Measurements from ENCODE around the gene CCDC92B. TPM values are rescaled to one million over a fixed set of nuclear protein-coding genes. Genes with fewer than 3 reads are reported as not detected.

CCDC92B gene
- total RNA-seq, 1 experiment from 2014 or later: 15.2 TPM

DNA sequence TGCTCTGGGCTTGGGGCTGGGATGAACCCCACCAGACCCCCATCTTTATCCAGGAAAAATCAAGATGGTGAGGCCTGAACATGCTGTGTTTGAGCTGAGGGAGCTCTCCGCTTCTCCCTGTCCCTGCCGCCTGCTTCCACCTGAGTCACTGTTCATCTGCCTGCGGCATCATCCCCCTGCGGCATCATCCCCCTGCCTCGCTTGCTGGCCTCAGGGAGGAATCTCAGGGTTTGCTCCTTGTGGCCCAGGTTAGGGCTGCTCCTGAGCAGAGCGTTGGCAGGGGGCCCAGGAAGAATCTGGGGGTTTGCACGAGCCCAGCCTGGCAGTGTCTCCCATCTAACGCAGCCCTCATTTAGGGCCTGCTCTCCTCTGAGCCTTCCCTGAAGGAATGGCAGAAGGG lies 35.4 kb upstream of the CCDC92B start:
- Mint-ChIP-seq H3K27ac (peak overlapping the region; percentile 36), H3K27me3 (ENCODE audit: low read depth) (no peaks in the 10 kb centered on the region), H3K9me3 (no peaks in the 10 kb centered on the region), H3K4me1 (peaks cover 4% of the 10 kb centered on the region), H3K4me3 (no peak overlapping the region), H3K36me3 (no peaks in the 10 kb centered on the region)
- TF ChIP-seq, protein P1, sequence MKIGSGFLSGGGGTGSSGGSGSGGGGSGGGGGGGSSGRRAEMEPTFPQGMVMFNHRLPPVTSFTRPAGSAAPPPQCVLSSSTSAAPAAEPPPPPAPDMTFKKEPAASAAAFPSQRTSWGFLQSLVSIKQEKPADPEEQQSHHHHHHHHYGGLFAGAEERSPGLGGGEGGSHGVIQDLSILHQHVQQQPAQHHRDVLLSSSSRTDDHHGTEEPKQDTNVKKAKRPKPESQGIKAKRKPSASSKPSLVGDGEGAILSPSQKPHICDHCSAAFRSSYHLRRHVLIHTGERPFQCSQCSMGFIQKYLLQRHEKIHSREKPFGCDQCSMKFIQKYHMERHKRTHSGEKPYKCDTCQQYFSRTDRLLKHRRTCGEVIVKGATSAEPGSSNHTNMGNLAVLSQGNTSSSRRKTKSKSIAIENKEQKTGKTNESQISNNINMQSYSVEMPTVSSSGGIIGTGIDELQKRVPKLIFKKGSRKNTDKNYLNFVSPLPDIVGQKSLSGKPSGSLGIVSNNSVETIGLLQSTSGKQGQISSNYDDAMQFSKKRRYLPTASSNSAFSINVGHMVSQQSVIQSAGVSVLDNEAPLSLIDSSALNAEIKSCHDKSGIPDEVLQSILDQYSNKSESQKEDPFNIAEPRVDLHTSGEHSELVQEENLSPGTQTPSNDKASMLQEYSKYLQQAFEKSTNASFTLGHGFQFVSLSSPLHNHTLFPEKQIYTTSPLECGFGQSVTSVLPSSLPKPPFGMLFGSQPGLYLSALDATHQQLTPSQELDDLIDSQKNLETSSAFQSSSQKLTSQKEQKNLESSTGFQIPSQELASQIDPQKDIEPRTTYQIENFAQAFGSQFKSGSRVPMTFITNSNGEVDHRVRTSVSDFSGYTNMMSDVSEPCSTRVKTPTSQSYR (CRISPR knock-in tag; IDR thresholded peaks at IDR 0.05): no peak
- TF ChIP-seq, protein P2, sequence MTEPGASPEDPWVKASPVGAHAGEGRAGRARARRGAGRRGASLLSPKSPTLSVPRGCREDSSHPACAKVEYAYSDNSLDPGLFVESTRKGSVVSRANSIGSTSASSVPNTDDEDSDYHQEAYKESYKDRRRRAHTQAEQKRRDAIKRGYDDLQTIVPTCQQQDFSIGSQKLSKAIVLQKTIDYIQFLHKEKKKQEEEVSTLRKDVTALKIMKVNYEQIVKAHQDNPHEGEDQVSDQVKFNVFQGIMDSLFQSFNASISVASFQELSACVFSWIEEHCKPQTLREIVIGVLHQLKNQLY (CRISPR knock-in tag; IDR thresholded peaks at IDR 0.05): no peak
- TF ChIP-seq, protein P3, sequence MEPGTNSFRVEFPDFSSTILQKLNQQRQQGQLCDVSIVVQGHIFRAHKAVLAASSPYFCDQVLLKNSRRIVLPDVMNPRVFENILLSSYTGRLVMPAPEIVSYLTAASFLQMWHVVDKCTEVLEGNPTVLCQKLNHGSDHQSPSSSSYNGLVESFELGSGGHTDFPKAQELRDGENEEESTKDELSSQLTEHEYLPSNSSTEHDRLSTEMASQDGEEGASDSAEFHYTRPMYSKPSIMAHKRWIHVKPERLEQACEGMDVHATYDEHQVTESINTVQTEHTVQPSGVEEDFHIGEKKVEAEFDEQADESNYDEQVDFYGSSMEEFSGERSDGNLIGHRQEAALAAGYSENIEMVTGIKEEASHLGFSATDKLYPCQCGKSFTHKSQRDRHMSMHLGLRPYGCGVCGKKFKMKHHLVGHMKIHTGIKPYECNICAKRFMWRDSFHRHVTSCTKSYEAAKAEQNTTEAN (CRISPR knock-in tag; IDR thresholded peaks at IDR 0.05): no peak
- TF ChIP-seq, protein P4, sequence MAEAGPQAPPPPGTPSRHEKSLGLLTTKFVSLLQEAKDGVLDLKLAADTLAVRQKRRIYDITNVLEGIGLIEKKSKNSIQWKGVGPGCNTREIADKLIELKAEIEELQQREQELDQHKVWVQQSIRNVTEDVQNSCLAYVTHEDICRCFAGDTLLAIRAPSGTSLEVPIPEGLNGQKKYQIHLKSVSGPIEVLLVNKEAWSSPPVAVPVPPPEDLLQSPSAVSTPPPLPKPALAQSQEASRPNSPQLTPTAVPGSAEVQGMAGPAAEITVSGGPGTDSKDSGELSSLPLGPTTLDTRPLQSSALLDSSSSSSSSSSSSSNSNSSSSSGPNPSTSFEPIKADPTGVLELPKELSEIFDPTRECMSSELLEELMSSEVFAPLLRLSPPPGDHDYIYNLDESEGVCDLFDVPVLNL (CRISPR knock-in tag; IDR thresholded peaks at IDR 0.05; ENCODE audit: borderline replicate concordance, low read depth): no peak
- TF ChIP-seq, protein P5, sequence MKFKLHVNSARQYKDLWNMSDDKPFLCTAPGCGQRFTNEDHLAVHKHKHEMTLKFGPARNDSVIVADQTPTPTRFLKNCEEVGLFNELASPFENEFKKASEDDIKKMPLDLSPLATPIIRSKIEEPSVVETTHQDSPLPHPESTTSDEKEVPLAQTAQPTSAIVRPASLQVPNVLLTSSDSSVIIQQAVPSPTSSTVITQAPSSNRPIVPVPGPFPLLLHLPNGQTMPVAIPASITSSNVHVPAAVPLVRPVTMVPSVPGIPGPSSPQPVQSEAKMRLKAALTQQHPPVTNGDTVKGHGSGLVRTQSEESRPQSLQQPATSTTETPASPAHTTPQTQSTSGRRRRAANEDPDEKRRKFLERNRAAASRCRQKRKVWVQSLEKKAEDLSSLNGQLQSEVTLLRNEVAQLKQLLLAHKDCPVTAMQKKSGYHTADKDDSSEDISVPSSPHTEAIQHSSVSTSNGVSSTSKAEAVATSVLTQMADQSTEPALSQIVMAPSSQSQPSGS (CRISPR knock-in tag; IDR thresholded peaks at IDR 0.05; ENCODE audit: borderline replicate concordance, low read depth): no peak
- no peak for TF ChIP-seq NR1H2 (CRISPR knock-in tag; IDR thresholded peaks at IDR 0.05)
- TF ChIP-seq GRHL2 (CRISPR knock-in tag; IDR thresholded peaks at IDR 0.05; ENCODE audit: insufficient replicate concordance, severe bottlenecking): no peak
- no peak for TF ChIP-seq RORB (CRISPR knock-in tag; IDR thresholded peaks at IDR 0.05)
- TF ChIP-seq, protein P6, sequence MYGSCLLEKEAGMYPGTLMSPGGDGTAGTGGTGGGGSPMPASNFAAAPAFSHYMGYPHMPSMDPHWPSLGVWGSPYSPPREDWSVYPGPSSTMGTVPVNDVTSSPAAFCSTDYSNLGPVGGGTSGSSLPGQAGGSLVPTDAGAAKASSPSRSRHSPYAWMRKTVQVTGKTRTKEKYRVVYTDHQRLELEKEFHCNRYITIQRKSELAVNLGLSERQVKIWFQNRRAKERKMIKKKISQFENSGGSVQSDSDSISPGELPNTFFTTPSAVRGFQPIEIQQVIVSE (CRISPR knock-in tag; IDR thresholded peaks at IDR 0.05; ENCODE audit: borderline replicate concordance): no peak
- TF ChIP-seq, protein P7, sequence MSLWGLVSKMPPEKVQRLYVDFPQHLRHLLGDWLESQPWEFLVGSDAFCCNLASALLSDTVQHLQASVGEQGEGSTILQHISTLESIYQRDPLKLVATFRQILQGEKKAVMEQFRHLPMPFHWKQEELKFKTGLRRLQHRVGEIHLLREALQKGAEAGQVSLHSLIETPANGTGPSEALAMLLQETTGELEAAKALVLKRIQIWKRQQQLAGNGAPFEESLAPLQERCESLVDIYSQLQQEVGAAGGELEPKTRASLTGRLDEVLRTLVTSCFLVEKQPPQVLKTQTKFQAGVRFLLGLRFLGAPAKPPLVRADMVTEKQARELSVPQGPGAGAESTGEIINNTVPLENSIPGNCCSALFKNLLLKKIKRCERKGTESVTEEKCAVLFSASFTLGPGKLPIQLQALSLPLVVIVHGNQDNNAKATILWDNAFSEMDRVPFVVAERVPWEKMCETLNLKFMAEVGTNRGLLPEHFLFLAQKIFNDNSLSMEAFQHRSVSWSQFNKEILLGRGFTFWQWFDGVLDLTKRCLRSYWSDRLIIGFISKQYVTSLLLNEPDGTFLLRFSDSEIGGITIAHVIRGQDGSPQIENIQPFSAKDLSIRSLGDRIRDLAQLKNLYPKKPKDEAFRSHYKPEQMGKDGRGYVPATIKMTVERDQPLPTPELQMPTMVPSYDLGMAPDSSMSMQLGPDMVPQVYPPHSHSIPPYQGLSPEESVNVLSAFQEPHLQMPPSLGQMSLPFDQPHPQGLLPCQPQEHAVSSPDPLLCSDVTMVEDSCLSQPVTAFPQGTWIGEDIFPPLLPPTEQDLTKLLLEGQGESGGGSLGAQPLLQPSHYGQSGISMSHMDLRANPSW (CRISPR knock-in tag; conservative IDR thresholded peaks at IDR 0.05; ENCODE audit: low read depth): no peak
- no peak for TF ChIP-seq SMAD3 (CRISPR knock-in tag; IDR thresholded peaks at IDR 0.05; ENCODE audit: borderline replicate concordance)
- TF ChIP-seq, protein P8, sequence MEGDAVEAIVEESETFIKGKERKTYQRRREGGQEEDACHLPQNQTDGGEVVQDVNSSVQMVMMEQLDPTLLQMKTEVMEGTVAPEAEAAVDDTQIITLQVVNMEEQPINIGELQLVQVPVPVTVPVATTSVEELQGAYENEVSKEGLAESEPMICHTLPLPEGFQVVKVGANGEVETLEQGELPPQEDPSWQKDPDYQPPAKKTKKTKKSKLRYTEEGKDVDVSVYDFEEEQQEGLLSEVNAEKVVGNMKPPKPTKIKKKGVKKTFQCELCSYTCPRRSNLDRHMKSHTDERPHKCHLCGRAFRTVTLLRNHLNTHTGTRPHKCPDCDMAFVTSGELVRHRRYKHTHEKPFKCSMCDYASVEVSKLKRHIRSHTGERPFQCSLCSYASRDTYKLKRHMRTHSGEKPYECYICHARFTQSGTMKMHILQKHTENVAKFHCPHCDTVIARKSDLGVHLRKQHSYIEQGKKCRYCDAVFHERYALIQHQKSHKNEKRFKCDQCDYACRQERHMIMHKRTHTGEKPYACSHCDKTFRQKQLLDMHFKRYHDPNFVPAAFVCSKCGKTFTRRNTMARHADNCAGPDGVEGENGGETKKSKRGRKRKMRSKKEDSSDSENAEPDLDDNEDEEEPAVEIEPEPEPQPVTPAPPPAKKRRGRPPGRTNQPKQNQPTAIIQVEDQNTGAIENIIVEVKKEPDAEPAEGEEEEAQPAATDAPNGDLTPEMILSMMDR (IDR thresholded peaks at IDR 0.05): no peak
- TF ChIP-seq TEAD1 (CRISPR knock-in tag; IDR thresholded peaks at IDR 0.05): no peak
- DNase-seq (ENCODE audit: low spot score): no peak
- ATAC-seq: no peak
- CTCF ChIA-PET: interaction anchor here (0.6 to 3.5 kb wide), 9 partner anchors 8 to 228 kb away, joined by 3 to 70 read pairs (median 6); no protein-coding TSS in a partner anchor
- POLR2A ChIA-PET: no interaction called here

All from WTC11 (cell line).